ENCODE measurements around the gene DISP2. TPM values are rescaled to one million over a fixed set of nuclear protein-coding genes. Genes with fewer than 3 reads are reported as not detected.

DISP2 gene
- total RNA-seq, 4 donors from 2014 or later: 8.6 to 12.9 (median 10.9) TPM

- WGBS, 2 donors (ENCODE audit: low coverage in 1 of 2): 72 to 90% methylated on average over 2 to 3 of the region's 3 CpGs
- Histone ChIP-seq H3K4me3 (no peak overlapping the region), H3K4me1 (peaks cover 5 to 33% (median 23%) of the 10 kb centered on the region in 4 donors), H3K27ac (no peak overlapping the region), H3K36me3 (peaks cover 0 to 12% (median 2%) of the 10 kb centered on the region in 4 donors), H3K27me3 (no peaks in the 10 kb centered on the region), H3K9me3 (no peaks in the 10 kb centered on the region)
- intact Hi-C loops (cut with DNase I; ENCODE audit: low total_unique reads): no loop called here
- no peak for TF ChIP-seq EP300 (IDR thresholded peaks at IDR 0.05; ENCODE audit: low read depth)
- TF ChIP-seq POLR2AphosphoS5 (IDR thresholded peaks at IDR 0.05): no peak
- TF ChIP-seq POLR2A (IDR thresholded peaks at IDR 0.05): no peak
- DNase-seq: no peak
- in situ Hi-C loops (cut with MboI; ENCODE audit: low pct_ligation_motif_present in 1 of 4, low pct_unique_long_range_greater_than_20kb in 1 of 4, low sequenced_read_pairs in 3 of 4): loop anchor here in 1 of 4 donors (25.0 kb wide), 1 partner anchor 97 kb away; the partner anchor contains the start of genes INAFM2 and PLCB2
Observed at GRCh38 chr15:40409366-40409765, 51.3 kb downstream of the DISP2 start.

- in situ Hi-C loops (cut with MboI; ENCODE audit: low pct_ligation_motif_present in 1 of 4, low pct_unique_long_range_greater_than_20kb in 1 of 4, low sequenced_read_pairs in 3 of 4): loop anchor here in 1 of 4 donors (25.0 kb wide), 1 partner anchor 98 kb away; the partner anchor contains the start of genes INAFM2 and PLCB2
- 95% methylated on average over 11 of the region's 11 CpGs; no CpG with 5 or more reads in 1 of the 2 donors for WGBS, 2 donors (ENCODE audit: low coverage in 1 of 2)
- TF ChIP-seq EP300 (IDR thresholded peaks at IDR 0.05; ENCODE audit: low read depth) (no peak), POLR2A (IDR thresholded peaks at IDR 0.05) (no peak), CTCF (IDR thresholded peaks at IDR 0.05) (no peak), POLR2AphosphoS5 (IDR thresholded peaks at IDR 0.05) (no peak)
- Histone ChIP-seq H3K36me3 (peaks cover 0 to 23% (median 4%) of the 10 kb centered on the region in 4 donors), H3K4me3 (no peak overlapping the region), H3K9me3 (no peaks in the 10 kb centered on the region), H3K27ac (no peak overlapping the region), H3K4me1 (peaks cover 5 to 26% (median 16%) of the 10 kb centered on the region in 4 donors), H3K27me3 (no peaks in the 10 kb centered on the region)
- intact Hi-C loops (cut with DNase I; ENCODE audit: low total_unique reads): no loop called here
- DNase-seq: no peak
Observed at GRCh38 chr15:40410476-40410875, 52.5 kb downstream of the DISP2 start.

- H3K4me1 ChIP-seq: peaks cover 0 to 13% (median 8%) of the 10 kb centered on the region in 4 donors
- in situ Hi-C loops (cut with MboI; ENCODE audit: low pct_ligation_motif_present in 1 of 4, low pct_unique_long_range_greater_than_20kb in 1 of 4, low sequenced_read_pairs in 3 of 4): loop anchor here in 1 of 4 donors (25.0 kb wide), 1 partner anchor 100 kb away; the partner anchor contains the start of genes INAFM2 and PLCB2
- peaks cover 0 to 26% (median 4%) of the 10 kb centered on the region in 4 donors for H3K36me3 ChIP-seq
- 52 to 63% methylated on average over 7 of the region's 7 CpGs for WGBS, 2 donors (ENCODE audit: low coverage in 1 of 2)
- H3K4me3 ChIP-seq: no peak overlapping the region
- no peaks in the 10 kb centered on the region for H3K9me3 ChIP-seq
- intact Hi-C loops (cut with DNase I; ENCODE audit: low total_unique reads): no loop called here
- H3K27me3 ChIP-seq: no peaks in the 10 kb centered on the region
- peak overlapping the region in 1 of 4 donors; percentile 20 for H3K27ac ChIP-seq
- peak; percentile 83 for DNase-seq
- peak in 2 of 3 donors; percentile 36 to 58 for TF ChIP-seq POLR2AphosphoS5 (IDR thresholded peaks at IDR 0.05)
- no peak for TF ChIP-seq CTCF (IDR thresholded peaks at IDR 0.05)
Observed at GRCh38 chr15:40412095-40412759, 54.2 kb downstream of the DISP2 start.

- Histone ChIP-seq H3K9me3 (no peaks in the 10 kb centered on the region), H3K4me3 (no peak overlapping the region), H3K27ac (no peak overlapping the region), H3K4me1 (peaks cover 0 to 8% (median 6%) of the 10 kb centered on the region in 4 donors), H3K27me3 (no peaks in the 10 kb centered on the region), H3K36me3 (peaks cover 0 to 24% (median 4%) of the 10 kb centered on the region in 4 donors)
- WGBS, 2 donors (ENCODE audit: low coverage in 1 of 2): 86 to 94% methylated on average over 5 to 9 of the region's 9 CpGs
- intact Hi-C loops (cut with DNase I; ENCODE audit: low total_unique reads) (no loop called here), in situ Hi-C loops (cut with MboI; ENCODE audit: low pct_ligation_motif_present in 1 of 4, low pct_unique_long_range_greater_than_20kb in 1 of 4, low sequenced_read_pairs in 3 of 4) (loop anchor here in 1 of 4 donors (25.0 kb wide), 1 partner anchor 101 kb away; the partner anchor contains the start of genes INAFM2 and PLCB2)
- TF ChIP-seq POLR2A (IDR thresholded peaks at IDR 0.05) (no peak), EP300 (IDR thresholded peaks at IDR 0.05; ENCODE audit: low read depth) (no peak), POLR2AphosphoS5 (IDR thresholded peaks at IDR 0.05) (no peak), CTCF (IDR thresholded peaks at IDR 0.05) (no peak)
- DNase-seq: no peak
Observed at GRCh38 chr15:40413036-40413435, 55.0 kb downstream of the DISP2 start.
